HG03196 (cell line): ENCODE measurements around the gene FRG2B.
"Not testable (repeated sequence)": the region's sequence is repeated elsewhere in the genome, so short reads cannot be mapped to it uniquely, and the experiment has no call there.

Experiments used
- ATAC-seq: cut with Tn5 transposase; IDR thresholded peaks from one replicate; pipeline ENCODE4 v1.9.1; 2021; ENCODE audit not compliant: unreplicated experiment

The FRG2B gene

GRCh38 chr10:133600657-133601056, 25.9 kb downstream of the FRG2B start:
- ATAC-seq: no peak

- not testable (repeated sequence) for ATAC-seq
These were observed 26.7 kb downstream of the FRG2B start for GRCh38 chr10:133599869-133600268.

DNA sequence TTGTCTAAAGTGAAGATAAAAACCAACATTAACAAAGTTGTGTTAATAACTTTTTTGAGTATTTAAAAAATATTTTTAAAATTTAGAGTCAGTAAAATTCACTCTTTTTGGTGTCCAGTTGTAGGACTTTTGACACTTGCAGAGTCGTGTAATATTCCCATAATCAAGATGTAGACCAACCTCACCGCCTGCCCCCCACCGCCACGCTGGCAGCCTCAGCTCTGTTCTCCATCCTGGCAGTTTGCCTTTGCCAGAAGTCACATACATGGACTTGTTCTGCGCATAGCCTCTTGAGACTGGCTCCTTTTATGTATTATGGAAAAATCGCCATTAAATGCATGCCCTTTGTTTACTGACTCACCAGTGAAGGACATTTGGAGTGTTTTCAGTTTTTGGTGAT, 33.9 kb downstream of the FRG2B start:
- no peak for ATAC-seq

GRCh38 chr10:133590970-133591359, 35.6 kb downstream of the FRG2B start:
- ATAC-seq: no peak

- ATAC-seq: no peak
These were observed 36.2 kb downstream of the FRG2B start for GRCh38 chr10:133590226-133590969.

- not testable (repeated sequence) for ATAC-seq
These were observed 49.6 kb downstream of the FRG2B start for GRCh38 chr10:133577037-133577436.
